GM19395 (cell line): Measurements from ENCODE around the gene DNPEP.
"Not testable (repeated sequence)": the region's sequence is repeated elsewhere in the genome, so short reads cannot be mapped to it uniquely, and the experiment has no call there.

ENCODE experiments used
- ATAC-seq: cut with Tn5 transposase; IDR thresholded peaks from one replicate; pipeline ENCODE4 v1.9.1; 2021; ENCODE audit warnings: mild to moderate bottlenecking, moderate library complexity; ENCODE audit not compliant: unreplicated experiment

Gene DNPEP

GRCh38 chr2:219402665-219403515 is 15.2 kb upstream of the DNPEP start:
- peak; percentile 89 for ATAC-seq

- ATAC-seq, result no peak
These were observed 13.9 kb upstream of the DNPEP start for GRCh38 chr2:219401606-219402005.

- ATAC-seq, result no peak
These were observed 12.8 kb upstream of the DNPEP start for GRCh38 chr2:219400562-219400961.

GRCh38 chr2:219399716-219400478 is 12.2 kb upstream of the DNPEP start:
- no peak for ATAC-seq

GRCh38 chr2:219398721-219399363 is 11.1 kb upstream of the DNPEP start:
- no peak for ATAC-seq

- no peak for ATAC-seq
These were observed 9.2 kb upstream of the DNPEP start for GRCh38 chr2:219396863-219397457.

- no peak for ATAC-seq
These were observed 7.9 kb upstream of the DNPEP start for GRCh38 chr2:219395609-219396008.

GRCh38 chr2:219395056-219395455 is 7.3 kb upstream of the DNPEP start:
- not testable (repeated sequence) for ATAC-seq

GRCh38 chr2:219392754-219393153 is 5.0 kb upstream of the DNPEP start:
- ATAC-seq, result no peak

GRCh38 chr2:219388907-219389156 is 1.1 kb upstream of the DNPEP start:
- ATAC-seq, result no peak

- ATAC-seq, result peak; percentile 72
These were observed 602 bp upstream of the DNPEP start for GRCh38 chr2:219388121-219388906.

GRCh38 chr2:219386532-219387280 is 1.0 kb downstream of the DNPEP start:
- no peak for ATAC-seq

GRCh38 chr2:219385958-219386520 is 1.7 kb downstream of the DNPEP start:
- no peak for ATAC-seq

- ATAC-seq, result no peak
These were observed 2.9 kb downstream of the DNPEP start for GRCh38 chr2:219384859-219385258.

- no peak for ATAC-seq
These were observed 3.5 kb downstream of the DNPEP start for GRCh38 chr2:219384083-219384713.

GRCh38 chr2:219381448-219381847 is 6.3 kb downstream of the DNPEP start:
- ATAC-seq, result no peak

- ATAC-seq, result no peak
These were observed 6.8 kb downstream of the DNPEP start for GRCh38 chr2:219380926-219381325.

- ATAC-seq, result no peak
These were observed 9.4 kb downstream of the DNPEP start for GRCh38 chr2:219378163-219378851.

GRCh38 chr2:219369447-219369861 is 18.3 kb downstream of the DNPEP start:
- ATAC-seq, result no peak
